Activated effector memory CD4-positive, alpha-beta T cell treated with anti-CD3 and anti-CD28 coated beads, Interleukin-2, amount 50 U/mL, for 16 hours (primary cell): Measurements from ENCODE around the gene PRICKLE2.

ENCODE experiments used
- DNase-seq: peaks from one replicate; pipeline ENCODE4 v3.0.0-alpha.2; 2020

The PRICKLE2 gene

GRCh38 chr3:64125561-64125960, 99.7 kb downstream of the PRICKLE2 start:
- no peak for DNase-seq

GRCh38 chr3:64123931-64124330, 101.3 kb downstream of the PRICKLE2 start:
- no peak for DNase-seq

- no peak for DNase-seq
These were observed 102.8 kb downstream of the PRICKLE2 start for GRCh38 chr3:64122476-64122875.

GRCh38 chr3:64121750-64122311, 103.4 kb downstream of the PRICKLE2 start:
- no peak for DNase-seq

GRCh38 chr3:64120876-64121275, 104.4 kb downstream of the PRICKLE2 start:
- no peak for DNase-seq

- no peak for DNase-seq
These were observed 107.8 kb downstream of the PRICKLE2 start for GRCh38 chr3:64117483-64117882.

GRCh38 chr3:64114651-64115050, 110.6 kb downstream of the PRICKLE2 start:
- DNase-seq: no peak

GRCh38 chr3:64111872-64112271, 113.4 kb downstream of the PRICKLE2 start:
- DNase-seq: no peak

- no peak for DNase-seq
These were observed 114.2 kb downstream of the PRICKLE2 start for GRCh38 chr3:64111083-64111482.

GRCh38 chr3:64110071-64110470, 115.2 kb downstream of the PRICKLE2 start:
- no peak for DNase-seq

GRCh38 chr3:64109438-64109837, 115.8 kb downstream of the PRICKLE2 start:
- DNase-seq: no peak

GRCh38 chr3:64108784-64109317, 116.4 kb downstream of the PRICKLE2 start:
- no peak for DNase-seq

GRCh38 chr3:64108231-64108630, 117.0 kb downstream of the PRICKLE2 start:
- no peak for DNase-seq

GRCh38 chr3:64107190-64107589, 118.1 kb downstream of the PRICKLE2 start:
- no peak for DNase-seq

- DNase-seq: no peak
These were observed 119.5 kb downstream of the PRICKLE2 start for GRCh38 chr3:64105816-64106215.

- DNase-seq: no peak
These were observed 120.6 kb downstream of the PRICKLE2 start for GRCh38 chr3:64104691-64105111.

- DNase-seq: no peak
These were observed 121.3 kb downstream of the PRICKLE2 start for GRCh38 chr3:64104006-64104405.

- no peak for DNase-seq
These were observed 122.1 kb downstream of the PRICKLE2 start for GRCh38 chr3:64103131-64103530.

GRCh38 chr3:64102147-64102546, 123.1 kb downstream of the PRICKLE2 start:
- DNase-seq: no peak

- DNase-seq: no peak
These were observed 126.0 kb downstream of the PRICKLE2 start for GRCh38 chr3:64099316-64099715.

GRCh38 chr3:64098670-64099069, 126.6 kb downstream of the PRICKLE2 start:
- DNase-seq: no peak

- DNase-seq: no peak
These were observed 127.3 kb downstream of the PRICKLE2 start for GRCh38 chr3:64097920-64098319.

- no peak for DNase-seq
These were observed 129.5 kb downstream of the PRICKLE2 start for GRCh38 chr3:64095802-64096201.

- no peak for DNase-seq
These were observed 130.6 kb downstream of the PRICKLE2 start for GRCh38 chr3:64094713-64095079.
